Measurements from ENCODE around the gene SPATA2L. TPM values are rescaled to one million over a fixed set of nuclear protein-coding genes. Genes with fewer than 3 reads are reported as not detected.

SPATA2L gene, protein sequence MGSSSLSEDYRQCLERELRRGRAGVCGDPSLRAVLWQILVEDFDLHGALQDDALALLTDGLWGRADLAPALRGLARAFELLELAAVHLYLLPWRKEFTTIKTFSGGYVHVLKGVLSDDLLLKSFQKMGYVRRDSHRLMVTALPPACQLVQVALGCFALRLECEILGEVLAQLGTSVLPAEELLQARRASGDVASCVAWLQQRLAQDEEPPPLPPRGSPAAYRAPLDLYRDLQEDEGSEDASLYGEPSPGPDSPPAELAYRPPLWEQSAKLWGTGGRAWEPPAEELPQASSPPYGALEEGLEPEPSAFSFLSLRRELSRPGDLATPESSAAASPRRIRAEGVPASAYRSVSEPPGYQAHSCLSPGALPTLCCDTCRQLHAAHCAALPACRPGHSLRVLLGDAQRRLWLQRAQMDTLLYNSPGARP
- total RNA-seq (10 to 100 TPM; 14.4 to 24.9 (median 15.9) TPM), total RNA-seq (9.2 to 70.8 (median 16.7) reads per million in 29 experiments)
- 6.8 TPM for total RNA-seq (2013)

- Histone ChIP-seq H3K27ac (ENCODE audit: low read length) (peak within 1 kb of the TSS; percentile 86), H3K4me3 (ENCODE audit: control insufficient read depth in 1 of 2, extremely low read depth in 1 of 2, low read length in 1 of 2) (peak within 1 kb of the TSS; percentile 71), H3K4me1 (ENCODE audit: control insufficient read depth in 1 of 2, extremely low read depth in 1 of 2, insufficient read depth in 2 of 2, low read length in 2 of 2) (peaks cover 4 to 45% of the 10 kb centered on the region in 2 experiments), H3K27me3 (replicated peaks in 1 of 2; ENCODE audit: control insufficient read depth in 2 of 2, extremely low read depth in 1 of 2, insufficient read depth in 2 of 2, low read length in 1 of 2) (peaks cover 0 to 3% of the 10 kb centered on the region in 2 experiments), H3K36me3 (ENCODE audit: control insufficient read depth in 2 of 2, extremely low read depth in 1 of 2, insufficient read depth in 1 of 2, low read length in 1 of 2) (peaks cover 4 to 6% of the 10 kb centered on the region in 2 donors), H3K9me3 (no peaks in the 10 kb centered on the region)
- WGBS (ENCODE audit: insufficient coverage): under 1% methylated on average over 73 of the region's 97 CpGs
- CTCF ChIA-PET: interaction anchor here (0.6 to 2.2 kb wide), 9 partner anchors 15 to 393 kb away, joined by 3 to 18 read pairs (median 6); partner anchors contain the start of genes CDK10 (in 1 of the 2) and TCF25 (in 1 of the 2)
- Mint-ChIP-seq H3K9me3 (no peaks in the 10 kb centered on the region), H3K27me3 (no peaks in the 10 kb centered on the region), H3K4me1 (peaks cover 13 to 32% (median 20%) of the 10 kb centered on the region in 3 donors), H3K36me3 (no peaks in the 10 kb centered on the region), H3K27ac (peak within 1 kb of the TSS; percentile 78 to 87), H3K4me3 (peak within 1 kb of the TSS; percentile 73 to 80 (median 77))
- peak; percentile 76 to 86 (median 82) for ATAC-seq (replicated peaks in 1 of 4)
- peak; percentile 89 to 98 (median 96) for DNase-seq
- POLR2A ChIA-PET: no interaction called here
Measured at GRCh38 chr16:89701425-89702406, at the start of gene SPATA2L. TSS of gene SPATA2L (minus strand) at chr16:89701705. CDS start at chr16:89701232, 473 bp downstream.

DNA sequence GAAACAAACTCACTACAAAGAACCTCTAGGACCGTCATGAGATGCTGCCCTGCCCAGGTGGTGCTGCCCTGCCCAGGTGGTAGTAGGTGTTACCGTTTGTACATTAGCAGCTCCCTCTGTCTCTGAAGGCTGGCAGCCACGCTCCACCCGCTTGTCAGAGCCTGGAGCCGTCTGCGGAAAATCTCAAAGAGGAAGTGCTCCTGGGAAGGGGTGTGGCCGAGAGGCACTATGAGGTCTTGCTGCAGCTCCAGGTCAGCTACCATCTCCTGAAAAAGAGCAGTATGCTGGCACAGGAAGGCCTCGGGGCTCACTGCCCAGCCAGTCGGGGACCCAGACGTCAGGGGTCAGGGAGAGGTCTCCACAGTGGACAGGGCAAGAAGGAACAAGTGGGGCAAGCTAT, 48.1 kb upstream of the SPATA2L start:
- Mint-ChIP-seq H3K4me3 (no peak overlapping the region), H3K9me3 (no peaks in the 10 kb centered on the region), H3K27ac (peak overlapping the region in 1 of 2 donors; percentile 55), H3K4me1 (peaks cover 11 to 26% (median 26%) of the 10 kb centered on the region in 3 donors), H3K36me3 (peaks cover 6% of the 10 kb centered on the region), H3K27me3 (no peaks in the 10 kb centered on the region)
- H3K27me3 ChIP-seq (replicated peaks in 1 of 2; ENCODE audit: control insufficient read depth in 2 of 2, extremely low read depth in 1 of 2, insufficient read depth in 2 of 2, low read length in 1 of 2): no peaks in the 10 kb centered on the region
- POLR2A ChIA-PET: no interaction called here
- DNase-seq (peak in 2 of 35 experiments; percentile 15 to 30), ATAC-seq (replicated peaks in 1 of 4) (peak in 1 of 4 experiments; percentile 9)
- H3K9me3 ChIP-seq: no peaks in the 10 kb centered on the region
- no peak overlapping the region for H3K27ac ChIP-seq (ENCODE audit: low read length)
- 81% methylated on average over 9 of the region's 10 CpGs for WGBS (ENCODE audit: insufficient coverage)
- peaks cover 0 to 29% of the 10 kb centered on the region in 2 experiments for H3K4me1 ChIP-seq (ENCODE audit: control insufficient read depth in 1 of 2, extremely low read depth in 1 of 2, insufficient read depth in 2 of 2, low read length in 2 of 2)
- CTCF ChIA-PET: no interaction called here
- H3K36me3 ChIP-seq (ENCODE audit: control insufficient read depth in 2 of 2, extremely low read depth in 1 of 2, insufficient read depth in 1 of 2, low read length in 1 of 2): peaks cover 0 to 22% of the 10 kb centered on the region in 2 donors
- no peak overlapping the region for H3K4me3 ChIP-seq (ENCODE audit: control insufficient read depth in 1 of 2, extremely low read depth in 1 of 2, low read length in 1 of 2)

DNA sequence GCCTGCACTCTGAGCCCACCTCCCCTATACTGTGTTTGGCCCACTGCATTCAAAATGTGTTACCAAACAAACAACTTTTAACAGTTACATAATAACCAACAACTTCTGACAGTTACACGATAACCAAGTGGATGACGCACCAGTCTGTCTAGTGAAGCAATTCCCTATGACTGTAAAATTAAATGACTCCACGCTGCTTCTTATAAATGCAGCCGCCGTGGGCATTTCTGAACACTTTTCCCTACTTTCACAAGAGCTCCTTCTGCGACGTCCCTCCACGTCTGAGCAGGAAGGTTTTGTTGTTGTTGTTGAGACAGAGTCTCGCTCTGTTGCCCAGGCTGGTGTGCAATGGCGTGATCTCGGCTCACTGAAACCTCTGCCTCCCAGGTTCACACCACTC, 47.4 kb upstream of the SPATA2L start:
- no peaks in the 10 kb centered on the region for H3K27me3 Mint-ChIP-seq

DNA sequence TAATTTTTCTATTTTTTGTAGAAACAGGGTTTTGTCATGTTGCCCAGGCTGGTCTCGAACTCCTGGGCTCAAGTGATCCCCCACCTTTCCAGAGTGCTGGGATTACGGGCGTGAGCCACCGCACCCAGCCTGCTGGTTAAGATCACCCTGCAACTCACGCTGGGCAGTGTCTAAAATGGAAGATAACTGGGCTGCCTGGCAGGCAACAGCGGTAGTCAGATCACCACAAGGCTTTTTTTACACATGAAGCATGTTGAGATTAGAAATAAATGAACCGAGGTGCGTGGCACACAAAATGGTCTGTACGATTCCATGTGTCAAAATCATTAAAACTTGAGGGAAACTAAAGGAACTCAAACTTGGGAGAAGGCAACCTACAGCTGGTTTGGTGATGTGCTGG, 46.6 kb upstream of the SPATA2L start:
- Histone ChIP-seq H3K36me3 (ENCODE audit: control insufficient read depth in 2 of 2, extremely low read depth in 1 of 2, insufficient read depth in 1 of 2, low read length in 1 of 2) (peaks cover 0 to 22% of the 10 kb centered on the region in 2 donors), H3K4me1 (ENCODE audit: control insufficient read depth in 1 of 2, extremely low read depth in 1 of 2, insufficient read depth in 2 of 2, low read length in 2 of 2) (peaks cover 0 to 44% of the 10 kb centered on the region in 2 experiments), H3K27me3 (replicated peaks in 1 of 2; ENCODE audit: control insufficient read depth in 2 of 2, extremely low read depth in 1 of 2, insufficient read depth in 2 of 2, low read length in 1 of 2) (no peaks in the 10 kb centered on the region), H3K4me3 (ENCODE audit: control insufficient read depth in 1 of 2, extremely low read depth in 1 of 2, low read length in 1 of 2) (no peak overlapping the region), H3K9me3 (no peaks in the 10 kb centered on the region), H3K27ac (ENCODE audit: low read length) (no peak overlapping the region)
- peaks cover 6% of the 10 kb centered on the region for H3K36me3 Mint-ChIP-seq
- no peak overlapping the region for H3K4me3 Mint-ChIP-seq
- H3K4me1 Mint-ChIP-seq: peaks cover 17 to 35% (median 26%) of the 10 kb centered on the region in 3 donors
- 100% methylated on average over 4 of the region's 9 CpGs for WGBS (ENCODE audit: insufficient coverage)
- peak overlapping the region; percentile 22 to 46 for H3K27ac Mint-ChIP-seq
- ChIA-PET POLR2A (no interaction called here), CTCF (no interaction called here)
- ATAC-seq (replicated peaks in 1 of 4): no peak
- DNase-seq: no peak
- H3K27me3 Mint-ChIP-seq: no peaks in the 10 kb centered on the region
- no peaks in the 10 kb centered on the region for H3K9me3 Mint-ChIP-seq

More for the DNA sequence above, 47.4 kb upstream of the SPATA2L start:
- H3K9me3 Mint-ChIP-seq: no peaks in the 10 kb centered on the region
- H3K9me3 ChIP-seq: no peaks in the 10 kb centered on the region
- peaks cover 0 to 37% of the 10 kb centered on the region in 2 experiments for H3K4me1 ChIP-seq (ENCODE audit: control insufficient read depth in 1 of 2, extremely low read depth in 1 of 2, insufficient read depth in 2 of 2, low read length in 2 of 2)
- H3K36me3 Mint-ChIP-seq: peaks cover 6% of the 10 kb centered on the region
- no peak for DNase-seq
- ATAC-seq (replicated peaks in 1 of 4): no peak
- no peak overlapping the region for H3K4me3 ChIP-seq (ENCODE audit: control insufficient read depth in 1 of 2, extremely low read depth in 1 of 2, low read length in 1 of 2)
- POLR2A ChIA-PET: no interaction called here
- no peak overlapping the region for H3K4me3 Mint-ChIP-seq
- H3K27ac ChIP-seq (ENCODE audit: low read length): no peak overlapping the region
- H3K27ac Mint-ChIP-seq: no peak overlapping the region
- CTCF ChIA-PET: no interaction called here
- peaks cover 16 to 30% (median 26%) of the 10 kb centered on the region in 3 donors for H3K4me1 Mint-ChIP-seq
- no peaks in the 10 kb centered on the region for H3K27me3 ChIP-seq (replicated peaks in 1 of 2; ENCODE audit: control insufficient read depth in 2 of 2, extremely low read depth in 1 of 2, insufficient read depth in 2 of 2, low read length in 1 of 2)
- 100% methylated on average over 5 of the region's 11 CpGs for WGBS (ENCODE audit: insufficient coverage)
- peaks cover 0 to 22% of the 10 kb centered on the region in 2 donors for H3K36me3 ChIP-seq (ENCODE audit: control insufficient read depth in 2 of 2, extremely low read depth in 1 of 2, insufficient read depth in 1 of 2, low read length in 1 of 2)

DNA sequence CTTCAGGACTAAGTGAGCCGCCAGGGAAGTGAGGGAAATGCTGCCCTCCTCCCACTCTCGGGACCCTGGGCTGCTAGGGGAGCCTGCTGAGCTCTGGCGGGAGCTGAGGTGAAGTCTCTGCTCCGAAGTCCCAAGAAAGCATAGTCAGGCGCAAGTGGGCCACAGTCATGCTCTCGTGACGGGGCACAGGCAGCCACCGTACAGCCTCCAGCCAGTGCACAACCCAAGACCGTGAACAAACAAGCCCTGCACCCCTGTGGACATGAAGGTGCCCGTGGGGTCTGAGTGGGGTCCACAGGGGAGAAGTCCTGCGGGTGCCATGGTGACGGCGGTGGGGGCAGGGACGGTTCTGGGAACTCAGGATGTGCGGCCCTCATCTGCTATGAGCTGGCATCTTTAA, 44.5 kb upstream of the SPATA2L start:
- Histone ChIP-seq H3K4me1 (ENCODE audit: control insufficient read depth in 1 of 2, extremely low read depth in 1 of 2, insufficient read depth in 2 of 2, low read length in 2 of 2) (peaks cover 0 to 46% of the 10 kb centered on the region in 2 experiments), H3K27me3 (replicated peaks in 1 of 2; ENCODE audit: control insufficient read depth in 2 of 2, extremely low read depth in 1 of 2, insufficient read depth in 2 of 2, low read length in 1 of 2) (no peaks in the 10 kb centered on the region), H3K4me3 (ENCODE audit: control insufficient read depth in 1 of 2, extremely low read depth in 1 of 2, low read length in 1 of 2) (no peak overlapping the region), H3K9me3 (no peaks in the 10 kb centered on the region), H3K36me3 (ENCODE audit: control insufficient read depth in 2 of 2, extremely low read depth in 1 of 2, insufficient read depth in 1 of 2, low read length in 1 of 2) (peaks cover 0 to 29% of the 10 kb centered on the region in 2 donors), H3K27ac (ENCODE audit: low read length) (no peak overlapping the region)
- POLR2A ChIA-PET: interaction anchor here in 1 of 2 donors (0.6 kb wide), 1 partner anchor 9 kb away, joined by 3 read pairs; no protein-coding TSS in a partner anchor
- no peaks in the 10 kb centered on the region for H3K27me3 Mint-ChIP-seq
- H3K36me3 Mint-ChIP-seq: peaks cover 3% of the 10 kb centered on the region
- ATAC-seq (replicated peaks in 1 of 4): no peak
- no peak for DNase-seq
- H3K4me3 Mint-ChIP-seq: no peak overlapping the region
- no peaks in the 10 kb centered on the region for H3K9me3 Mint-ChIP-seq
- H3K27ac Mint-ChIP-seq: no peak overlapping the region
- WGBS (ENCODE audit: insufficient coverage): 90% methylated on average over 15 of the region's 15 CpGs
- H3K4me1 Mint-ChIP-seq: peaks cover 23 to 41% (median 26%) of the 10 kb centered on the region in 3 donors
- CTCF ChIA-PET: no interaction called here

- Histone ChIP-seq H3K27ac (ENCODE audit: low read length) (peak overlapping the region; percentile 18), H3K4me1 (ENCODE audit: control insufficient read depth in 1 of 2, extremely low read depth in 1 of 2, insufficient read depth in 2 of 2, low read length in 2 of 2) (peaks cover 0 to 44% of the 10 kb centered on the region in 2 experiments), H3K4me3 (ENCODE audit: control insufficient read depth in 1 of 2, extremely low read depth in 1 of 2, low read length in 1 of 2) (no peak overlapping the region), H3K9me3 (no peaks in the 10 kb centered on the region), H3K36me3 (ENCODE audit: control insufficient read depth in 2 of 2, extremely low read depth in 1 of 2, insufficient read depth in 1 of 2, low read length in 1 of 2) (peaks cover 7 to 34% of the 10 kb centered on the region in 2 donors), H3K27me3 (replicated peaks in 1 of 2; ENCODE audit: control insufficient read depth in 2 of 2, extremely low read depth in 1 of 2, insufficient read depth in 2 of 2, low read length in 1 of 2) (no peaks in the 10 kb centered on the region)
- Mint-ChIP-seq H3K4me1 (peaks cover 22 to 39% (median 24%) of the 10 kb centered on the region in 3 donors), H3K27me3 (no peaks in the 10 kb centered on the region), H3K9me3 (no peaks in the 10 kb centered on the region), H3K27ac (peak overlapping the region; percentile 19 to 39), H3K36me3 (peaks cover 3% of the 10 kb centered on the region), H3K4me3 (no peak overlapping the region)
- no peak for DNase-seq
- ChIA-PET POLR2A (no interaction called here), CTCF (no interaction called here)
- WGBS (ENCODE audit: insufficient coverage): 96% methylated on average over 15 of the region's 16 CpGs
- ATAC-seq (replicated peaks in 1 of 4): no peak
Measured at GRCh38 chr16:89744813-89745212, 43.3 kb upstream of the SPATA2L start.
